ENCODE data around the gene ACHE. TPM values are rescaled to one million over a fixed set of nuclear protein-coding genes. Genes with fewer than 3 reads are reported as not detected.
"Not testable (repeated sequence)": the region's sequence is repeated elsewhere in the genome, so short reads cannot be mapped to it uniquely, and the experiment has no call there.

Gene ACHE
- total and polyA plus RNA-seq, 2 of the 13 experiments (the other 11 are each of a cell fraction or from before 2014, with no cell fraction given) = 0.18 to 0.40 TPM

DNA sequence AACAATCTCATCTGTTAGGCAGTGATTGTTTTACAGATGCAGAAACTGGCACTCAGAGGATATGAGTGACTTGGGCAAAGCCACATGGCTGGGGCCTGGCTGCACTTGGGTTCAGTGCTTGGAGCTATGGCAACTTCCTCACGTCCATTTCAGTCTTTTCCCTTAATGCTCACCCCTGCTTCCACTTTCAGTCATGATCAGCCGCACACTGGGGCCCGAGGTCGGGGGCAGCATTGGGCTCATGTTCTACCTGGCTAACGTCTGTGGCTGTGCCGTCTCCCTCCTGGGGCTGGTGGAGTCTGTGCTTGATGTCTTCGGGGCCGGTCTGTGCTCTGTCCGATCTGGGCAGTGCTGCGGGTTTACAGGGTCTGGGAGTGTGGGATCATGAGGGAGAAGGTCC is 40.2 kb downstream of the ACHE start:
- H3K9ac ChIP-seq (ENCODE audit: insufficient read depth, low read depth, low read length) = no peak overlapping the region
- H3K4me2 ChIP-seq (ENCODE audit: low read depth, low read length) = no peak overlapping the region
- H3K27ac ChIP-seq (ENCODE audit: extremely low read length, insufficient read depth, low read length) = no peak overlapping the region
- H3K36me3 ChIP-seq (replicated peaks in 1 of 2; ENCODE audit: control insufficient read depth in 1 of 2, insufficient read depth in 2 of 2, low read length in 2 of 2) = peaks cover 2 to 4% of the 10 kb centered on the region in 2 experiments; a peak in 2 of 5 replicates
- in situ Hi-C loops (cut with HindIII; ENCODE audit: extremely low pct_ligation_motif_present, low pct_unique_long_range_greater_than_20kb) = loop anchor here (10.0 kb wide), 2 partner anchors 61 to 151 kb away; partner anchors contain the start of gene POP7
- H4K20me1 ChIP-seq (ENCODE audit: insufficient read depth, low read length) = no peaks in the 10 kb centered on the region
- H3K4me1 ChIP-seq (ENCODE audit: insufficient read depth, low read length) = peaks cover 23% of the 10 kb centered on the region
- TF ChIP-seq KLF12 (CRISPR knock-in tag; IDR thresholded peaks at IDR 0.05; ENCODE audit: borderline replicate concordance) (no peak), ZNF232 (CRISPR knock-in tag; IDR thresholded peaks at IDR 0.05; ENCODE audit: borderline replicate concordance) (no peak), ZNF672 (CRISPR knock-in tag; IDR thresholded peaks at IDR 0.05) (no peak), ATF4 (CRISPR knock-in tag; IDR thresholded peaks at IDR 0.05) (no peak), ZNF510 (CRISPR knock-in tag; IDR thresholded peaks at IDR 0.05; ENCODE audit: low read depth) (no peak), ZNF749 (CRISPR knock-in tag; IDR thresholded peaks at IDR 0.05; ENCODE audit: borderline replicate concordance) (no peak), HCFC1 (IDR thresholded peaks at IDR 0.05; ENCODE audit: low read depth, low read length) (no peak), FIP1L1 (IDR thresholded peaks at IDR 0.05; ENCODE audit: borderline replicate concordance, insufficient read depth, low read depth, low read length) (no peak), ZGPAT (CRISPR knock-in tag; IDR thresholded peaks at IDR 0.05) (no peak)
- TF ChIP-seq, protein P1, sequence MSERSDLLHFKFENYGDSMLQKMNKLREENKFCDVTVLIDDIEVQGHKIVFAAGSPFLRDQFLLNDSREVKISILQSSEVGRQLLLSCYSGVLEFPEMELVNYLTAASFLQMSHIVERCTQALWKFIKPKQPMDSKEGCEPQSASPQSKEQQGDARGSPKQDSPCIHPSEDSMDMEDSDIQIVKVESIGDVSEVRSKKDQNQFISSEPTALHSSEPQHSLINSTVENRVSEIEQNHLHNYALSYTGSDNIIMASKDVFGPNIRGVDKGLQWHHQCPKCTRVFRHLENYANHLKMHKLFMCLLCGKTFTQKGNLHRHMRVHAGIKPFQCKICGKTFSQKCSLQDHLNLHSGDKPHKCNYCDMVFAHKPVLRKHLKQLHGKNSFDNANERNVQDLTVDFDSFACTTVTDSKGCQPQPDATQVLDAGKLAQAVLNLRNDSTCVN (CRISPR knock-in tag; IDR thresholded peaks at IDR 0.05; ENCODE audit: borderline replicate concordance) = no peak
- TF ChIP-seq, protein P2, sequence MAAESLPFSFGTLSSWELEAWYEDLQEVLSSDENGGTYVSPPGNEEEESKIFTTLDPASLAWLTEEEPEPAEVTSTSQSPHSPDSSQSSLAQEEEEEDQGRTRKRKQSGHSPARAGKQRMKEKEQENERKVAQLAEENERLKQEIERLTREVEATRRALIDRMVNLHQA (CRISPR knock-in tag; IDR thresholded peaks at IDR 0.05) = no peak
- WGBS (ENCODE audit: low lambda C conversion rate) = 96% methylated on average over 6 of the region's 10 CpGs
- H3K27me3 ChIP-seq (ENCODE audit: control insufficient read depth in 1 of 2, insufficient read depth in 2 of 2, low read length in 2 of 2) = no peaks in the 10 kb centered on the region; a peak in 1 of 5 replicates
- intact Hi-C loops (cut with micrococcal nuclease; ENCODE audit: unreplicated experiment) = no loop called here
- POLR2A ChIA-PET = interaction anchor here (1.3 kb wide), 1 partner anchor 16 kb away, joined by 3 read pairs; no protein-coding TSS in a partner anchor
- BruUV-seq (replicated peaks) = no TSS peak
- ATAC-seq (no peak), FAIRE-seq (no peak), DNase-seq (ENCODE audit: low spot score) (no peak)
- no peak overlapping the region for H3K4me3 ChIP-seq (replicated peaks in 1 of 3; ENCODE audit: insufficient read depth in 1 of 3, low read depth in 2 of 3, low read length in 3 of 3)
- CTCF ChIA-PET (ENCODE audit: low intra/inter-chr PET ratio, low total read pairs) = no interaction called here
- H3K79me2 ChIP-seq (ENCODE audit: insufficient read depth, low read length) = no peaks in the 10 kb centered on the region
- no peak overlapping the region for H2AFZ ChIP-seq (ENCODE audit: low read length)
- no peaks in the 10 kb centered on the region for H3K9me3 ChIP-seq (ENCODE audit: low read length)

GRCh38 chr7:100854899-100855298 is 40.8 kb downstream of the ACHE start:
- POLR2A ChIA-PET = not testable (repeated sequence)

More at GRCh38 chr7:100854899-100855298, 40.8 kb downstream of the ACHE start:
- intact Hi-C loops (cut with micrococcal nuclease; ENCODE audit: unreplicated experiment); H2AFZ ChIP-seq (ENCODE audit: low read length); H3K79me2 ChIP-seq (ENCODE audit: insufficient read depth, low read length); BruUV-seq (replicated peaks); H3K4me3 ChIP-seq (replicated peaks in 1 of 3; ENCODE audit: insufficient read depth in 1 of 3, low read depth in 2 of 3, low read length in 3 of 3); FAIRE-seq; CTCF ChIA-PET (ENCODE audit: low intra/inter-chr PET ratio, low total read pairs); H4K20me1 ChIP-seq (ENCODE audit: insufficient read depth, low read length); H3K9me3 ChIP-seq (ENCODE audit: low read length); DNase-seq (ENCODE audit: low spot score); H3K27ac ChIP-seq (ENCODE audit: extremely low read length, insufficient read depth, low read length); H3K27me3 ChIP-seq (ENCODE audit: control insufficient read depth in 1 of 2, insufficient read depth in 2 of 2, low read length in 2 of 2); H3K36me3 ChIP-seq (replicated peaks in 1 of 2; ENCODE audit: control insufficient read depth in 1 of 2, insufficient read depth in 2 of 2, low read length in 2 of 2); H3K4me2 ChIP-seq (ENCODE audit: low read depth, low read length); H3K9ac ChIP-seq (ENCODE audit: insufficient read depth, low read depth, low read length); ATAC-seq: not testable (repeated sequence)
- peaks cover 23% of the 10 kb centered on the region for H3K4me1 ChIP-seq (ENCODE audit: insufficient read depth, low read length)
- in situ Hi-C loops (cut with HindIII; ENCODE audit: extremely low pct_ligation_motif_present, low pct_unique_long_range_greater_than_20kb) = loop anchor here (10.0 kb wide), 2 partner anchors 60 to 150 kb away; partner anchors contain the start of gene POP7
- 96% methylated on average over 7 of the region's 9 CpGs for WGBS (ENCODE audit: low lambda C conversion rate)

All from HepG2 (cell line).